HepG2 (cell line): ENCODE measurements around the gene GGT7. TPM values are rescaled to one million over a fixed set of nuclear protein-coding genes. Genes with fewer than 3 reads are reported as not detected.

Experiments used
- DBP ChIP-seq: sonication (generic); formaldehyde crosslinking; IDR thresholded peaks from 2 replicates; pipeline ENCODE4 v1.4.0; 2020; ENCODE audit warnings: missing genetic modification reagents; ENCODE audit errors: not compliant biosample characterization
- IRF2 ChIP-seq: IDR thresholded peaks from 2 replicates; pipeline ENCODE4 v1.6.1; 2018; ENCODE audit warnings: missing genetic modification reagents, missing compliant biosample characterization
- LCORL ChIP-seq, 2 experiments: fragments of 450-650 bp in 1 of 2; sonication (generic) in 1 of 2; formaldehyde crosslinking in 1 of 2; IDR thresholded peaks; 2 replicates each; pipeline versions ENCODE4 v1.5.0 to v1.6.1; 2017 to 2020; ENCODE audit warnings: antibody characterized with exemption in 1 of 2, missing genetic modification reagents in 1 of 2
- MBNL3 ChIP-seq: fragments of 250-450 bp; sonication (Bioruptor Pico); conservative IDR thresholded peaks from 2 replicates; pipeline ENCODE4 v1.8.0; 2022; ENCODE audit warnings: mild to moderate bottlenecking, inconsistent platforms
- MXI1 ChIP-seq: IDR thresholded peaks from 3 replicates; pipeline ENCODE4 v1.6.1; 2012; ENCODE audit warnings: low read depth, low read length, inconsistent platforms, borderline replicate concordance
- NKX3-1 ChIP-seq: sonication (generic); formaldehyde crosslinking; IDR thresholded peaks from 2 replicates; pipeline ENCODE4 v1.5.0; 2020; ENCODE audit warnings: missing genetic modification reagents
- POLR2A ChIP-seq, 2 experiments: IDR thresholded peaks; 2 replicates each; pipeline ENCODE4 v1.6.1; 2011; ENCODE audit warnings: low read depth in 2 of 2, low read length in 2 of 2, mild to moderate bottlenecking in 1 of 2, moderate library complexity in 1 of 2; ENCODE audit not compliant: insufficient read depth in 1 of 2
- RNF2 ChIP-seq: fragments of 450-650 bp; conservative IDR thresholded peaks from 2 replicates; pipeline ENCODE4 v1.6.1; 2016; ENCODE audit warnings: low read depth
- YY1 ChIP-seq: IDR thresholded peaks from 2 replicates; pipeline ENCODE4 v1.6.1; 2011; ENCODE audit warnings: low read length, low read depth, moderate library complexity, mild to moderate bottlenecking; ENCODE audit not compliant: insufficient read depth, insufficient replicate concordance
- ZKSCAN1 ChIP-seq: fragments of 150-350 bp; IDR thresholded peaks from 2 replicates; pipeline ENCODE4 v1.6.1; 2014; ENCODE audit warnings: low read length
- ZNF335 ChIP-seq: sonication (generic); formaldehyde crosslinking; IDR thresholded peaks from 2 replicates; pipeline ENCODE4 v1.4.0; 2020; ENCODE audit warnings: missing genetic modification reagents
- ZNF350 ChIP-seq: sonication (generic); formaldehyde crosslinking; IDR thresholded peaks from 2 replicates; pipeline ENCODE4 v1.4.0; 2020; ENCODE audit warnings: mild to moderate bottlenecking, low read depth, missing genetic modification reagents, borderline replicate concordance
- ZNF646 ChIP-seq: sonication (generic); formaldehyde crosslinking; IDR thresholded peaks from 2 replicates; pipeline ENCODE4 v1.9.0; 2021; ENCODE audit warnings: mild to moderate bottlenecking, missing genetic modification reagents
- ZNF761 ChIP-seq: sonication (generic); formaldehyde crosslinking; conservative IDR thresholded peaks from 2 replicates; pipeline ENCODE4 v1.4.0; 2020; ENCODE audit warnings: mild to moderate bottlenecking, missing genetic modification reagents
- ZNF839 ChIP-seq: sonication (generic); formaldehyde crosslinking; IDR thresholded peaks from 2 replicates; pipeline ENCODE4 v1.4.0; 2020; ENCODE audit warnings: missing genetic modification reagents, mild to moderate bottlenecking, borderline replicate concordance
- ZSCAN31 ChIP-seq: sonication (generic); formaldehyde crosslinking; IDR thresholded peaks from 2 replicates; pipeline ENCODE4 v1.5.0; 2020; ENCODE audit warnings: low read depth, mild to moderate bottlenecking, missing genetic modification reagents
- ZSCAN5A ChIP-seq: sonication (generic); formaldehyde crosslinking; IDR thresholded peaks from 2 replicates; pipeline ENCODE4 v1.8.0; 2022; ENCODE audit warnings: mild to moderate bottlenecking, missing genetic modification reagents, borderline replicate concordance
- polyA plus RNA-seq, 8 experiments: library from polyadenylated mRNA; depleted of rRNA in 3 of 8; stranded (reverse) in 7 of 8; unstranded in 1 of 8; fragments of >200 nt; fragmentation: Illumina TruSeq in 4 of 8; extraction: Trizol in 4 of 8; gene quantifications; 2 replicates each; pipeline versions ENCODE4 v1.2.1 to v1.2.3, GENCODE V29; 2011 to 2016; ENCODE audit warnings: low read depth in 4 of 8, missing spikeins in 1 of 8, mixed read lengths in 1 of 8; ENCODE audit not compliant: insufficient read depth in 1 of 8
- total RNA-seq, 5 experiments: library from RNA; depleted of rRNA; stranded (reverse); fragments of >200 nt; fragmentation: Illumina TruSeq; extraction: Trizol; gene quantifications; 2 replicates each; pipeline ENCODE4 v1.2.3, GENCODE V29; 2016; ENCODE audit warnings: low read depth in 1 of 5

GGT7 gene
- total and polyA plus RNA-seq, 2 of the 13 experiments (the other 11 are each of a cell fraction or from before 2014, with no cell fraction given): 6.6 to 23.0 TPM

GRCh38 chr20:34824452-34824805 lies 48.2 kb downstream of the GGT7 start (continued):
- TF ChIP-seq ZNF646 (CRISPR knock-in tag): no peak
- TF ChIP-seq ZKSCAN1: no peak
- no peak for TF ChIP-seq ZNF761 (CRISPR knock-in tag)
- TF ChIP-seq ZNF335 (CRISPR knock-in tag): peak; percentile 24; the same call in 1 of the 2 replicates
- TF ChIP-seq MBNL3 (CRISPR knock-in tag): no peak
- no peak for TF ChIP-seq RNF2
- no peak for TF ChIP-seq NKX3-1 (CRISPR knock-in tag)
- TF ChIP-seq LCORL (IDR thresholded peaks at IDR 0.05): no peak
- TF ChIP-seq LCORL (CRISPR knock-in tag; IDR thresholded peaks at IDR 0.05): 0 out of 2 replicates have a peak, but pooled peaks have one; percentile 32
- TF ChIP-seq ZNF839 (CRISPR knock-in tag): no peak
- 0 out of 3 replicates have a peak, but pooled peaks have one; percentile 9 for TF ChIP-seq MXI1
- no peak for TF ChIP-seq ZSCAN31
- no peak for TF ChIP-seq ZNF350 (CRISPR knock-in tag)
- TF ChIP-seq ZSCAN5A: no peak
- TF ChIP-seq DBP: no peak
- TF ChIP-seq IRF2: no peak
- TF ChIP-seq POLR2A (IDR thresholded peaks at IDR 0.05; ENCODE audit: insufficient read depth in 1 of 2, low read depth in 2 of 2, low read length in 2 of 2): peak; percentile 77 to 78
- TF ChIP-seq YY1: no peak
